ENCODE measurements around the gene PTPRF. TPM values are rescaled to one million over a fixed set of nuclear protein-coding genes. Genes with fewer than 3 reads are reported as not detected.
A peak's percentile ranks its signal among the peaks of the same experiment; 100 is the strongest.

The PTPRF gene
- total RNA-seq, 2 donors from 2014 or later = 182 to 292 TPM

GRCh38 chr1:43651188-43651587 is 120.5 kb downstream of the PTPRF start:
- intact Hi-C loops (cut with DNase I) = loop anchor here (2.0 to 5.0 kb wide), 2 partner anchors 51 to 120 kb away; partner anchors contain the start of gene PTPRF
- H3K9me3 ChIP-seq = no peaks in the 10 kb centered on the region
- peaks cover 3% of the 10 kb centered on the region for H3K4me1 ChIP-seq (replicated peaks)
- H3K4me3 ChIP-seq = peak overlapping the region; percentile 64 to 71
- H3K36me3 ChIP-seq = peaks cover 5 to 6% of the 10 kb centered on the region in 2 donors
- TF ChIP-seq, protein P1, sequence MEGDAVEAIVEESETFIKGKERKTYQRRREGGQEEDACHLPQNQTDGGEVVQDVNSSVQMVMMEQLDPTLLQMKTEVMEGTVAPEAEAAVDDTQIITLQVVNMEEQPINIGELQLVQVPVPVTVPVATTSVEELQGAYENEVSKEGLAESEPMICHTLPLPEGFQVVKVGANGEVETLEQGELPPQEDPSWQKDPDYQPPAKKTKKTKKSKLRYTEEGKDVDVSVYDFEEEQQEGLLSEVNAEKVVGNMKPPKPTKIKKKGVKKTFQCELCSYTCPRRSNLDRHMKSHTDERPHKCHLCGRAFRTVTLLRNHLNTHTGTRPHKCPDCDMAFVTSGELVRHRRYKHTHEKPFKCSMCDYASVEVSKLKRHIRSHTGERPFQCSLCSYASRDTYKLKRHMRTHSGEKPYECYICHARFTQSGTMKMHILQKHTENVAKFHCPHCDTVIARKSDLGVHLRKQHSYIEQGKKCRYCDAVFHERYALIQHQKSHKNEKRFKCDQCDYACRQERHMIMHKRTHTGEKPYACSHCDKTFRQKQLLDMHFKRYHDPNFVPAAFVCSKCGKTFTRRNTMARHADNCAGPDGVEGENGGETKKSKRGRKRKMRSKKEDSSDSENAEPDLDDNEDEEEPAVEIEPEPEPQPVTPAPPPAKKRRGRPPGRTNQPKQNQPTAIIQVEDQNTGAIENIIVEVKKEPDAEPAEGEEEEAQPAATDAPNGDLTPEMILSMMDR (IDR thresholded peaks at IDR 0.05) = no peak
- TF ChIP-seq POLR2A (IDR thresholded peaks at IDR 0.05) = no peak
- TF ChIP-seq POLR2AphosphoS5 (IDR thresholded peaks at IDR 0.05) = no peak
- WGBS = 23% methylated on average over 6 of the region's 6 CpGs
- H3K27ac ChIP-seq = peak overlapping the region; percentile 95 to 97
- no peaks in the 10 kb centered on the region for H3K27me3 ChIP-seq (replicated peaks; ENCODE audit: insufficient read depth)
- DNase-seq (ENCODE audit: low spot score) = no peak

GRCh38 chr1:43651902-43652301 is 121.2 kb downstream of the PTPRF start:
- intact Hi-C loops (cut with DNase I) = loop anchor here (2.0 to 5.0 kb wide), 2 partner anchors 50 to 121 kb away; partner anchors contain the start of gene PTPRF
- no peak overlapping the region for H3K4me3 ChIP-seq
- no peaks in the 10 kb centered on the region for H3K9me3 ChIP-seq
- no peak overlapping the region for H3K27ac ChIP-seq
- H3K36me3 ChIP-seq = peaks cover 6 to 10% of the 10 kb centered on the region in 2 donors
- DNase-seq (ENCODE audit: low spot score) = no peak
- no peaks in the 10 kb centered on the region for H3K27me3 ChIP-seq (replicated peaks; ENCODE audit: insufficient read depth)
- H3K4me1 ChIP-seq (replicated peaks) = peaks cover 3% of the 10 kb centered on the region
- TF ChIP-seq POLR2A (IDR thresholded peaks at IDR 0.05) (no peak), POLR2AphosphoS5 (IDR thresholded peaks at IDR 0.05) (no peak)
- TF ChIP-seq, protein P1 (IDR thresholded peaks at IDR 0.05) = no peak
- WGBS = 34% methylated on average over 3 of the region's 3 CpGs

DNA sequence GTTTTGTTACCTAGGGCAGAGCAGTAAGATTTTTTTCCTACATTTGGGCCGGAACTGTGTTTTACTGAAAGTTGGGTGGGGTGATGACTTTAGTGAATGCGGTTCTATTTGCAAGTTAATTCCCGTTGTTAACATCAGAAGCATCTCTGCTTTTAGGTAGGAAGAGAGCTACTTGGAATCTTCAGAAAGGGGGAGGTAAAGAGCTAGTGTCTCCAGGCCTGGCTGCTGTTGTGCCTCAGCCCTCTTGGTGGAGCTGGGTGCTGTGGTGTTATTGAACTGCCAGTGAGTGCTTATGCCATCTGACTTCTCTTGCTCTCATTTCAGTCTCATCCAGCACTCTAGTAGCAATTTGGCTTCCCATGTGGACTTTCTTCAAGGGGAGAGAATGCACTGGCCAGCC is 122.7 kb downstream of the PTPRF start:
- Histone ChIP-seq H3K4me1 (replicated peaks) (peaks cover 3% of the 10 kb centered on the region), H3K9me3 (no peaks in the 10 kb centered on the region), H3K27me3 (replicated peaks; ENCODE audit: insufficient read depth) (no peaks in the 10 kb centered on the region), H3K27ac (no peak overlapping the region), H3K36me3 (peaks cover 6 to 16% of the 10 kb centered on the region in 2 donors), H3K4me3 (no peak overlapping the region)
- intact Hi-C loops (cut with DNase I) = loop anchor here (5.0 kb wide), 1 partner anchor 49 kb away; no protein-coding TSS in a partner anchor
- no peak for DNase-seq (ENCODE audit: low spot score)
- no peak for TF ChIP-seq POLR2AphosphoS5 (IDR thresholded peaks at IDR 0.05)
- 46% methylated on average over 3 of the region's 3 CpGs for WGBS

DNA sequence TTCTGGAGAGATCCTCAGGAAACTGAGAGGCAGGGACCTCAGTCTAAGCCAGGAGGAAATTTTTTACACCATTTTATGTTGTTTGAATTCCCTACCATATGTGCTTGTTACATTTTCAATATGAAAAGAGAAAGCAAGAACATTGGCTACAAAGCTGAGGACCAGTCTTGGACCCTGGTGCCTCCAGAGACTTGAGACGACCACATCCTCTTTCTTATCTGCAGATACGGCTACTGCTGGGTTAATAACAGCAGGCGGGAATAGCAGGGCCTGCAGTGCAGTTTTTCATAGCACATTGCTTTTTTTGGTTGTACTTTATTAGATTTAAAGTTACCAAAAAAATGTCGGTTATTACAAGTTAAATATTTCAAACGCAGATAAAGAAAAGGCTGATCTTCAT is 123.2 kb downstream of the PTPRF start:
- TF ChIP-seq POLR2AphosphoS5 (IDR thresholded peaks at IDR 0.05) = no peak
- TF ChIP-seq, protein P1 (IDR thresholded peaks at IDR 0.05) = no peak
- TF ChIP-seq POLR2A (IDR thresholded peaks at IDR 0.05) = no peak
- H3K4me3 ChIP-seq = no peak overlapping the region
- WGBS = 65% methylated on average over 5 of the region's 5 CpGs
- no peaks in the 10 kb centered on the region for H3K27me3 ChIP-seq (replicated peaks; ENCODE audit: insufficient read depth)
- H3K9me3 ChIP-seq = no peaks in the 10 kb centered on the region
- no peak overlapping the region for H3K27ac ChIP-seq
- no peak for DNase-seq (ENCODE audit: low spot score)
- peaks cover 3% of the 10 kb centered on the region for H3K4me1 ChIP-seq (replicated peaks)
- peaks cover 6 to 16% of the 10 kb centered on the region in 2 donors for H3K36me3 ChIP-seq
- intact Hi-C loops (cut with DNase I) = loop anchor here (5.0 kb wide), 1 partner anchor 48 kb away; no protein-coding TSS in a partner anchor

GRCh38 chr1:43655953-43656352 is 125.3 kb downstream of the PTPRF start:
- TF ChIP-seq, protein P1 (IDR thresholded peaks at IDR 0.05) = no peak
- TF ChIP-seq POLR2A (IDR thresholded peaks at IDR 0.05) = no peak
- TF ChIP-seq POLR2AphosphoS5 (IDR thresholded peaks at IDR 0.05) = no peak
- Histone ChIP-seq H3K4me3 (no peak overlapping the region), H3K27ac (no peak overlapping the region), H3K27me3 (replicated peaks; ENCODE audit: insufficient read depth) (no peaks in the 10 kb centered on the region), H3K4me1 (replicated peaks) (peaks cover 3% of the 10 kb centered on the region), H3K9me3 (no peaks in the 10 kb centered on the region), H3K36me3 (peaks cover 6 to 25% of the 10 kb centered on the region in 2 donors)
- DNase-seq (ENCODE audit: low spot score) = no peak
- intact Hi-C loops (cut with DNase I) = no loop called here
- 70% methylated on average over 1 of the region's 1 CpG for WGBS
